NCI-H2107 (cell line): ENCODE results near the gene HTRA2.

Experiments used
- DNase-seq: peaks from one replicate; lab custom pipeline; 2025; lab: John Stamatoyannopoulos, UW

HTRA2 gene

GRCh38 chr2:74500578-74500946 is 29.2 kb upstream of the HTRA2 start:
- no peak for DNase-seq

GRCh38 chr2:74501335-74502071 is 28.2 kb upstream of the HTRA2 start:
- no peak for DNase-seq

- DNase-seq = no peak
These were observed 27.5 kb upstream of the HTRA2 start for GRCh38 chr2:74502147-74502719.

- no peak for DNase-seq
These were observed 26.8 kb upstream of the HTRA2 start for GRCh38 chr2:74502720-74503505.

GRCh38 chr2:74503506-74504475 is 25.9 kb upstream of the HTRA2 start:
- no peak for DNase-seq

- DNase-seq = no peak
These were observed 25.1 kb upstream of the HTRA2 start for GRCh38 chr2:74504591-74504990.

GRCh38 chr2:74505448-74506246 is 24.1 kb upstream of the HTRA2 start:
- DNase-seq = no peak

- DNase-seq = peak; percentile 89
These were observed 22.4 kb upstream of the HTRA2 start, which contains the start of gene PCGF1 for GRCh38 chr2:74507145-74507925. Gene PCGF1, minus strand, starts transcription at chr2:74507695. Its CDS starts 27 bp downstream, at chr2:74507668.

GRCh38 chr2:74507926-74508520 is 21.7 kb upstream of the HTRA2 start:
- DNase-seq = no peak

- no peak for DNase-seq
These were observed 19.5 kb upstream of the HTRA2 start for GRCh38 chr2:74510272-74510671.

- no peak for DNase-seq
These were observed 18.4 kb upstream of the HTRA2 start for GRCh38 chr2:74511104-74511989.

GRCh38 chr2:74512744-74513604 is 16.8 kb upstream of the HTRA2 start:
- no peak for DNase-seq

GRCh38 chr2:74513605-74514367 is 15.9 kb upstream of the HTRA2 start:
- DNase-seq = no peak

GRCh38 chr2:74514368-74515270 is 15.1 kb upstream of the HTRA2 start, which contains the start of gene TLX2:
Gene TLX2, plus strand, starts transcription at chr2:74514450. Its CDS starts 357 bp downstream, at chr2:74514807.
- DNase-seq = no peak

- no peak for DNase-seq
These were observed 14.3 kb upstream of the HTRA2 start for GRCh38 chr2:74515271-74515980.
